Stimulated activated CD8-positive, alpha-beta memory T cell treated with anti-CD3 and anti-CD28 coated beads, Interleukin-15, amount 100 ng/mL, for 48 hours (primary cell): Measurements from ENCODE around the gene PLXNA4.

Experiments used
- DNase-seq, 2 donors: peaks; one replicate each; pipeline ENCODE4 v3.0.0-alpha.2; 2020; ENCODE audit warnings: low read depth in 2 of 2

PLXNA4 gene

GRCh38 chr7:132417103-132417906, 159.0 kb downstream of the PLXNA4 start:
- DNase-seq = no peak

- DNase-seq = no peak
Observed at GRCh38 chr7:132416395-132416794, 159.9 kb downstream of the PLXNA4 start.

GRCh38 chr7:132415259-132415658, 161.0 kb downstream of the PLXNA4 start:
- DNase-seq = no peak

- DNase-seq = no peak
Observed at GRCh38 chr7:132414857-132415256, 161.4 kb downstream of the PLXNA4 start.

GRCh38 chr7:132412435-132412834, 163.8 kb downstream of the PLXNA4 start:
- no peak for DNase-seq

GRCh38 chr7:132410861-132411541, 165.3 kb downstream of the PLXNA4 start:
- DNase-seq = no peak

GRCh38 chr7:132410385-132410784, 165.9 kb downstream of the PLXNA4 start:
- DNase-seq = no peak

GRCh38 chr7:132407764-132408163, 168.5 kb downstream of the PLXNA4 start:
- no peak for DNase-seq

- DNase-seq = no peak
Observed at GRCh38 chr7:132406039-132406438, 170.2 kb downstream of the PLXNA4 start.

GRCh38 chr7:132404261-132404660, 172.0 kb downstream of the PLXNA4 start:
- DNase-seq = no peak

GRCh38 chr7:132403465-132404110, 172.7 kb downstream of the PLXNA4 start:
- no peak for DNase-seq

GRCh38 chr7:132402751-132403245, 173.5 kb downstream of the PLXNA4 start:
- no peak for DNase-seq

- no peak for DNase-seq
Observed at GRCh38 chr7:132402096-132402495, 174.2 kb downstream of the PLXNA4 start.

- no peak for DNase-seq
Observed at GRCh38 chr7:132400561-132401142, 175.6 kb downstream of the PLXNA4 start.

- no peak for DNase-seq
Observed at GRCh38 chr7:132399367-132399766, 176.9 kb downstream of the PLXNA4 start.

GRCh38 chr7:132398253-132398925, 177.9 kb downstream of the PLXNA4 start:
- no peak for DNase-seq

GRCh38 chr7:132397070-132397469, 179.2 kb downstream of the PLXNA4 start:
- no peak for DNase-seq

GRCh38 chr7:132395361-132395760, 180.9 kb downstream of the PLXNA4 start:
- no peak for DNase-seq

GRCh38 chr7:132394283-132395198, 181.7 kb downstream of the PLXNA4 start:
- DNase-seq = no peak

- DNase-seq = no peak
Observed at GRCh38 chr7:132393789-132394261, 182.4 kb downstream of the PLXNA4 start.
